ENCODE results near the gene DGCR2. TPM values are rescaled to one million over a fixed set of nuclear protein-coding genes. Genes with fewer than 3 reads are reported as not detected.
"Not testable (repeated sequence)": the region's sequence is repeated elsewhere in the genome, so short reads cannot be mapped to it uniquely, and the experiment has no call there.

Gene DGCR2
- total and polyA plus RNA-seq, 10 donors = 9.5 to 60.7 (median 49.3) TPM

GRCh38 chr22:19055801-19056200 lies 66.4 kb downstream of the DGCR2 start:
- Histone ChIP-seq H3K36me3 (peaks cover 0 to 100% (median 81%) of the 10 kb centered on the region in 6 donors), H3K4me3 (no peak overlapping the region), H3K27ac (no peak overlapping the region), H3K27me3 (replicated peaks in 1 of 7) (no peaks in the 10 kb centered on the region), H3K9me3 (no peaks in the 10 kb centered on the region), H3K4me1 (no peaks in the 10 kb centered on the region)
- 95 to 96% (median 96%) methylated on average over 17 of the region's 17 CpGs for WGBS, 5 donors
- DNase-seq = peak; percentile 25
- intact Hi-C loops (cut with DNase I; ENCODE audit: low total_unique reads) = no loop called here
- TF ChIP-seq CTCF (IDR thresholded peaks at IDR 0.05 in 8 of 11, conservative IDR thresholded peaks at IDR 0.05 in 3 of 11) (no peak), POLR2A (IDR thresholded peaks at IDR 0.05) (no peak), POLR2AphosphoS5 (IDR thresholded peaks at IDR 0.05) (peak in 1 of 3 donors; percentile 32)

- Histone ChIP-seq H3K27me3 (replicated peaks in 1 of 7) (no peaks in the 10 kb centered on the region), H3K27ac (no peak overlapping the region), H3K4me3 (no peak overlapping the region), H3K36me3 (peaks cover 2 to 100% (median 74%) of the 10 kb centered on the region in 6 donors), H3K9me3 (no peaks in the 10 kb centered on the region), H3K4me1 (no peaks in the 10 kb centered on the region)
- DNase-seq = peak; percentile 31
- 96 to 100% (median 98%) methylated on average over 4 of the region's 4 CpGs for WGBS, 5 donors
- intact Hi-C loops (cut with DNase I; ENCODE audit: low total_unique reads) = no loop called here
- TF ChIP-seq POLR2A (IDR thresholded peaks at IDR 0.05) (no peak), CTCF (IDR thresholded peaks at IDR 0.05 in 8 of 11, conservative IDR thresholded peaks at IDR 0.05 in 3 of 11) (no peak), POLR2AphosphoS5 (IDR thresholded peaks at IDR 0.05) (no peak)
These were observed 69.2 kb downstream of the DGCR2 start for GRCh38 chr22:19052941-19053541.

- 86 to 93% (median 91%) methylated on average over 10 of the region's 10 CpGs for WGBS, 5 donors
- DNase-seq = peak; percentile 22
- TF ChIP-seq POLR2A (IDR thresholded peaks at IDR 0.05) = no peak
- H3K4me1 ChIP-seq = no peaks in the 10 kb centered on the region
- peaks cover 2 to 100% (median 75%) of the 10 kb centered on the region in 6 donors for H3K36me3 ChIP-seq
- H3K27me3 ChIP-seq (replicated peaks in 1 of 7) = no peaks in the 10 kb centered on the region
- H3K9me3 ChIP-seq = no peaks in the 10 kb centered on the region
- intact Hi-C loops (cut with DNase I; ENCODE audit: low total_unique reads) = no loop called here
- H3K27ac ChIP-seq = no peak overlapping the region
- H3K4me3 ChIP-seq = no peak overlapping the region
These were observed 70.7 kb downstream of the DGCR2 start for GRCh38 chr22:19051381-19052072.

GRCh38 chr22:19050847-19051246 lies 71.4 kb downstream of the DGCR2 start:
- H3K9me3 ChIP-seq; H3K27ac ChIP-seq; H3K4me1 ChIP-seq; intact Hi-C loops (cut with DNase I; ENCODE audit: low total_unique reads); H3K4me3 ChIP-seq; H3K27me3 ChIP-seq (replicated peaks in 1 of 7): not testable (repeated sequence)
- DNase-seq = peak; percentile 11
- peaks cover 6 to 100% (median 75%) of the 10 kb centered on the region in 6 donors for H3K36me3 ChIP-seq
- WGBS, 5 donors = 85 to 97% (median 95%) methylated on average over 4 of the region's 4 CpGs

- peaks cover 12 to 100% (median 76%) of the 10 kb centered on the region in 6 donors for H3K36me3 ChIP-seq
- H3K9me3 ChIP-seq = no peaks in the 10 kb centered on the region
- WGBS, 5 donors = 79 to 96% (median 89%) methylated on average over 3 of the region's 3 CpGs
- DNase-seq = no peak
- H3K4me3 ChIP-seq = no peak overlapping the region
- TF ChIP-seq CTCF (IDR thresholded peaks at IDR 0.05 in 8 of 11, conservative IDR thresholded peaks at IDR 0.05 in 3 of 11) (no peak), POLR2A (IDR thresholded peaks at IDR 0.05) (no peak), POLR2AphosphoS5 (IDR thresholded peaks at IDR 0.05) (no peak)
- H3K27me3 ChIP-seq (replicated peaks in 1 of 7) = no peaks in the 10 kb centered on the region
- no peak overlapping the region for H3K27ac ChIP-seq
- intact Hi-C loops (cut with DNase I; ENCODE audit: low total_unique reads) = no loop called here
- no peaks in the 10 kb centered on the region for H3K4me1 ChIP-seq
These were observed 72.1 kb downstream of the DGCR2 start for GRCh38 chr22:19050117-19050516.

Measured in spleen (tissue), 11 donors.